HepG2 (cell line): ENCODE measurements around the gene DSN1. TPM values are rescaled to one million over a fixed set of nuclear protein-coding genes. Genes with fewer than 3 reads are reported as not detected.
A peak's percentile ranks its signal among the peaks of the same experiment; 100 is the strongest.

Experiments used
- ATF7-NPFF ChIP-seq: sonication (generic); formaldehyde crosslinking; IDR thresholded peaks from 2 replicates; pipeline ENCODE4 v1.8.1; 2023; ENCODE audit warnings: mild to moderate bottlenecking, low read depth, missing genetic modification reagents, moderate library complexity
- ELF3 ChIP-seq: IDR thresholded peaks from 2 replicates; pipeline ENCODE4 v1.6.1; 2016; ENCODE audit warnings: missing genetic modification reagents, missing compliant biosample characterization
- ETV6 ChIP-seq: sonication (generic); formaldehyde crosslinking; conservative IDR thresholded peaks from 2 replicates; pipeline ENCODE4 v1.4.0; 2020; ENCODE audit warnings: missing genetic modification reagents
- FIP1L1 ChIP-seq: fragments of 200-400 bp; formaldehyde crosslinking; IDR thresholded peaks from 2 replicates; pipeline ENCODE4 v1.6.1; 2018; ENCODE audit warnings: low read depth, mild to moderate bottlenecking, low read length, moderate library complexity, borderline replicate concordance; ENCODE audit not compliant: insufficient read depth
- FOXP1 ChIP-seq, 2 experiments: fragments of 450-650 bp in 1 of 2; IDR thresholded peaks; 2 replicates each; pipeline ENCODE4 v1.6.1; 2017 to 2018; ENCODE audit warnings: antibody characterized with exemption in 1 of 2
- KMT2A ChIP-seq: sonication (generic); formaldehyde crosslinking; IDR thresholded peaks from 2 replicates; pipeline ENCODE4 v1.4.0; 2020; ENCODE audit warnings: missing genetic modification reagents
- MXD4 ChIP-seq: IDR thresholded peaks from 2 replicates; pipeline ENCODE4 v1.6.1; 2016; ENCODE audit warnings: mild to moderate bottlenecking, missing biosample characterization, missing genetic modification reagents
- NKX3-1 ChIP-seq: sonication (generic); formaldehyde crosslinking; IDR thresholded peaks from 2 replicates; pipeline ENCODE4 v1.5.0; 2020; ENCODE audit warnings: missing genetic modification reagents
- PCBP2 ChIP-seq: fragments of 200-400 bp; formaldehyde crosslinking; optimal IDR thresholded peaks from 2 replicates; pipeline ENCODE3; 2018; ENCODE audit warnings: low read length, low read depth; ENCODE audit not compliant: poor library complexity, severe bottlenecking
- PHF21A ChIP-seq: sonication (generic); formaldehyde crosslinking; IDR thresholded peaks from 2 replicates; pipeline ENCODE4 v1.5.0; 2020; ENCODE audit warnings: mild to moderate bottlenecking, missing genetic modification reagents
- RARG ChIP-seq: sonication (generic); formaldehyde crosslinking; IDR thresholded peaks from 2 replicates; pipeline ENCODE4 v1.4.0; 2020; ENCODE audit warnings: low read depth, mild to moderate bottlenecking, missing genetic modification reagents
- SIX1 ChIP-seq: sonication (generic); formaldehyde crosslinking; IDR thresholded peaks from 2 replicates; pipeline ENCODE4 v1.4.0; 2020; ENCODE audit warnings: missing genetic modification reagents, borderline replicate concordance
- ZFY ChIP-seq: sonication (generic); formaldehyde crosslinking; IDR thresholded peaks from 2 replicates; pipeline ENCODE4 v1.4.0; 2020; ENCODE audit warnings: missing genetic modification reagents
- ZKSCAN1 ChIP-seq: fragments of 150-350 bp; IDR thresholded peaks from 2 replicates; pipeline ENCODE4 v1.6.1; 2014; ENCODE audit warnings: low read length
- ZNF232 ChIP-seq: sonication (generic); formaldehyde crosslinking; IDR thresholded peaks from 2 replicates; pipeline ENCODE4 v1.4.0; 2020; ENCODE audit warnings: missing genetic modification reagents, borderline replicate concordance
- ZNF430 ChIP-seq: sonication (generic); formaldehyde crosslinking; IDR thresholded peaks from 2 replicates; pipeline ENCODE4 v1.9.0; 2021; ENCODE audit warnings: mild to moderate bottlenecking, missing genetic modification reagents
- ZNF44 ChIP-seq: sonication (generic); formaldehyde crosslinking; IDR thresholded peaks from 2 replicates; pipeline ENCODE4 v1.5.1; 2020; ENCODE audit warnings: mild to moderate bottlenecking, missing genetic modification reagents
- ZNF547 ChIP-seq: sonication (generic); formaldehyde crosslinking; IDR thresholded peaks from 2 replicates; pipeline ENCODE4 v1.5.1; 2020; ENCODE audit warnings: mild to moderate bottlenecking, missing genetic modification reagents
- ZNF747 ChIP-seq: sonication (generic); formaldehyde crosslinking; IDR thresholded peaks from 2 replicates; pipeline ENCODE4 v1.8.1; 2023; ENCODE audit warnings: missing genetic modification reagents, mild to moderate bottlenecking, borderline replicate concordance
- ZNF777 ChIP-seq: sonication (generic); formaldehyde crosslinking; IDR thresholded peaks from 2 replicates; pipeline ENCODE4 v1.4.0; 2020; ENCODE audit warnings: missing genetic modification reagents
- ZNF790 ChIP-seq: sonication (generic); formaldehyde crosslinking; IDR thresholded peaks from 2 replicates; pipeline ENCODE4 v1.8.0; 2022; ENCODE audit warnings: missing genetic modification reagents, mild to moderate bottlenecking, borderline replicate concordance
- ZSCAN22 ChIP-seq: sonication (generic); formaldehyde crosslinking; IDR thresholded peaks from 2 replicates; pipeline ENCODE4 v1.4.0; 2020; ENCODE audit warnings: mild to moderate bottlenecking, missing genetic modification reagents
- ZSCAN29 ChIP-seq: sonication (generic); formaldehyde crosslinking; conservative IDR thresholded peaks from 2 replicates; pipeline ENCODE4 v1.4.0; 2020; ENCODE audit warnings: mild to moderate bottlenecking, missing genetic modification reagents
- polyA plus RNA-seq, 8 experiments: library from polyadenylated mRNA; depleted of rRNA in 3 of 8; stranded (reverse) in 7 of 8; unstranded in 1 of 8; fragments of >200 nt; fragmentation: Illumina TruSeq in 4 of 8; extraction: Trizol in 4 of 8; gene quantifications; 2 replicates each; pipeline versions ENCODE4 v1.2.1 to v1.2.3, GENCODE V29; 2011 to 2016; ENCODE audit warnings: low read depth in 4 of 8, missing spikeins in 1 of 8, mixed read lengths in 1 of 8; ENCODE audit not compliant: insufficient read depth in 1 of 8
- total RNA-seq, 5 experiments: library from RNA; depleted of rRNA; stranded (reverse); fragments of >200 nt; fragmentation: Illumina TruSeq; extraction: Trizol; gene quantifications; 2 replicates each; pipeline ENCODE4 v1.2.3, GENCODE V29; 2016; ENCODE audit warnings: low read depth in 1 of 5
- TF ChIP-seq, protein P1 (sequence below): sonication (generic); formaldehyde crosslinking; IDR thresholded peaks from 2 replicates; pipeline ENCODE4 v1.4.0; 2020; ENCODE audit warnings: low read depth, missing genetic modification reagents
- TF ChIP-seq, protein P2 (sequence below): sonication (generic); formaldehyde crosslinking; IDR thresholded peaks from 2 replicates; pipeline ENCODE4 v1.4.0; 2020; ENCODE audit warnings: mild to moderate bottlenecking, missing genetic modification reagents
- TF ChIP-seq, protein P3 (sequence below): sonication (generic); formaldehyde crosslinking; conservative IDR thresholded peaks from 2 replicates; pipeline ENCODE4 v1.8.0; 2022; ENCODE audit warnings: missing genetic modification reagents

Gene DSN1
- total and polyA plus RNA-seq, 2 of the 13 experiments (the other 11 are each of a cell fraction or from before 2014, with no cell fraction given): 18.7 to 53.7 TPM

DNA sequence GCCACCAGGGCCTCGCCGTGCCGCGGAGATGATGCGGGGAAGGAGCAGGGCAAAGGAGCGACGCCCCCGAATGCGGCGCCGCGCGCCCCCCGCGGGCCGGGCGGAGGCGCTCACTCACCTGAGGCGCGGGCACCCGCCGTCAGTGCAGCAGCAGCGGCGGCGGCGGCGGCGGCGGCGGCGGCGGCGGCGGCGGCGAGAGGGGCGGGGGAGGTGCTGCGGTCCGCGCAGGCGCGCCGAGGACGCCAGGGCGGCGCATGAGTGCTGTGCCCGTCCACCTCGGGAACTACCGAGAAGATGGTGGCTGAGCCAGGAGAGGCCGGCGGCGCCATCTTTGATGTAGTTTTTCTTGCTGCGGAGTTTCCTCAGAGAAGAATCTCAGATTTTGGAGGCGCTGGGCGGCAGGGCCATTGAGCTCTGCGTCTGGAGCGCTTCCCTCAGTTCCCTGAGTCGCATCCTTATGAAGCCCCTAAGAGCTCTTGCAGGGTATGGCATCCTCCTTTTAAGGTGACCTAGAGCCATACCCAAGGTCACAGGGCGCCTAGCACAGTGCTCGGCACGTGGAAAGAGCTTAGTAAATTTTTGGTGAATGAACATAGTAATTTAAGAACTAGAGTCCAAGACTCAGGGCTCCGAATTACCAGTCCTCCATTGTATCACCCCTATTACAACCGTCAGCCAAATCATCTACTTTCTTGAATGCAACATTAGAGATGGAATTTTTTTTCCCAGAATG is 27.5 kb downstream of the DSN1 start, which contains the start of gene NDRG3 (continued):
- TF ChIP-seq, protein P1, sequence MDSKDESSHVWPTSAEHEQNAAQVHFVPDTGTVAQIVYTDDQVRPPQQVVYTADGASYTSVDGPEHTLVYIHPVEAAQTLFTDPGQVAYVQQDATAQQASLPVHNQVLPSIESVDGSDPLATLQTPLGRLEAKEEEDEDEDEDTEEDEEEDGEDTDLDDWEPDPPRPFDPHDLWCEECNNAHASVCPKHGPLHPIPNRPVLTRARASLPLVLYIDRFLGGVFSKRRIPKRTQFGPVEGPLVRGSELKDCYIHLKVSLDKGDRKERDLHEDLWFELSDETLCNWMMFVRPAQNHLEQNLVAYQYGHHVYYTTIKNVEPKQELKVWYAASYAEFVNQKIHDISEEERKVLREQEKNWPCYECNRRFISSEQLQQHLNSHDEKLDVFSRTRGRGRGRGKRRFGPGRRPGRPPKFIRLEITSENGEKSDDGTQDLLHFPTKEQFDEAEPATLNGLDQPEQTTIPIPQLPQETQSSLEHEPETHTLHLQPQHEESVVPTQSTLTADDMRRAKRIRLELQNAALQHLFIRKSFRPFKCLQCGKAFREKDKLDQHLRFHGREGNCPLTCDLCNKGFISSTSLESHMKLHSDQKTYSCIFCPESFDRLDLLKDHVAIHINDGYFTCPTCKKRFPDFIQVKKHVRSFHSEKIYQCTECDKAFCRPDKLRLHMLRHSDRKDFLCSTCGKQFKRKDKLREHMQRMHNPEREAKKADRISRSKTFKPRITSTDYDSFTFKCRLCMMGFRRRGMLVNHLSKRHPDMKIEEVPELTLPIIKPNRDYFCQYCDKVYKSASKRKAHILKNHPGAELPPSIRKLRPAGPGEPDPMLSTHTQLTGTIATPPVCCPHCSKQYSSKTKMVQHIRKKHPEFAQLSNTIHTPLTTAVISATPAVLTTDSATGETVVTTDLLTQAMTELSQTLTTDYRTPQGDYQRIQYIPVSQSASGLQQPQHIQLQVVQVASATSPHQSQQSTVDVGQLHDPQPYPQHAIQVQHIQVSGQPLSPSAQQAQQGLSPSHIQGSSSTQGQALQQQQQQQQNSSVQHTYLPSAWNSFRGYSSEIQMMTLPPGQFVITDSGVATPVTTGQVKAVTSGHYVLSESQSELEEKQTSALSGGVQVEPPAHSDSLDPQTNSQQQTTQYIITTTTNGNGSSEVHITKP (CRISPR knock-in tag): peak; percentile 60; the same call in 1 of the 2 replicates
- TF ChIP-seq ZNF44 (CRISPR knock-in tag) (peak; percentile 70; the same call in 1 of the 2 replicates), PHF21A (CRISPR knock-in tag) (no peak), ZFY (CRISPR knock-in tag) (peak; percentile 82), ZKSCAN1 (0 out of 2 replicates have a peak, but pooled peaks have one; percentile 24), ZSCAN22 (CRISPR knock-in tag) (no peak), MXD4 (CRISPR knock-in tag) (no peak), ZNF790 (CRISPR knock-in tag) (0 out of 2 replicates have a peak, but pooled peaks have one; percentile 44), ETV6 (CRISPR knock-in tag) (no peak), PCBP2 (no peak), NKX3-1 (CRISPR knock-in tag) (no peak), ELF3 (peak; percentile 51; the same call in 1 of the 2 replicates), ZNF232 (CRISPR knock-in tag) (peak; percentile 51; the same call in 1 of the 2 replicates), ZNF430 (no peak; the same call in 1 of the 2 replicates), ATF7-NPFF (CRISPR knock-in tag) (peak; percentile 45), FOXP1 (IDR thresholded peaks at IDR 0.05) (no peak), FOXP1 (CRISPR knock-in tag; IDR thresholded peaks at IDR 0.05) (no peak), ZNF747 (CRISPR knock-in tag) (peak; percentile 50; the same call in 1 of the 2 replicates), SIX1 (CRISPR knock-in tag) (no peak), KMT2A (CRISPR knock-in tag) (no peak), RARG (CRISPR knock-in tag) (no peak), FIP1L1 (no peak), ZSCAN29 (CRISPR knock-in tag) (no peak), ZNF547 (CRISPR knock-in tag) (peak; percentile 21; the same call in 1 of the 2 replicates), ZNF777 (CRISPR knock-in tag) (peak; percentile 86)
- TF ChIP-seq, protein P2, sequence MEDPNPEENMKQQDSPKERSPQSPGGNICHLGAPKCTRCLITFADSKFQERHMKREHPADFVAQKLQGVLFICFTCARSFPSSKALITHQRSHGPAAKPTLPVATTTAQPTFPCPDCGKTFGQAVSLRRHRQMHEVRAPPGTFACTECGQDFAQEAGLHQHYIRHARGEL (CRISPR knock-in tag): no peak
- TF ChIP-seq, protein P3, sequence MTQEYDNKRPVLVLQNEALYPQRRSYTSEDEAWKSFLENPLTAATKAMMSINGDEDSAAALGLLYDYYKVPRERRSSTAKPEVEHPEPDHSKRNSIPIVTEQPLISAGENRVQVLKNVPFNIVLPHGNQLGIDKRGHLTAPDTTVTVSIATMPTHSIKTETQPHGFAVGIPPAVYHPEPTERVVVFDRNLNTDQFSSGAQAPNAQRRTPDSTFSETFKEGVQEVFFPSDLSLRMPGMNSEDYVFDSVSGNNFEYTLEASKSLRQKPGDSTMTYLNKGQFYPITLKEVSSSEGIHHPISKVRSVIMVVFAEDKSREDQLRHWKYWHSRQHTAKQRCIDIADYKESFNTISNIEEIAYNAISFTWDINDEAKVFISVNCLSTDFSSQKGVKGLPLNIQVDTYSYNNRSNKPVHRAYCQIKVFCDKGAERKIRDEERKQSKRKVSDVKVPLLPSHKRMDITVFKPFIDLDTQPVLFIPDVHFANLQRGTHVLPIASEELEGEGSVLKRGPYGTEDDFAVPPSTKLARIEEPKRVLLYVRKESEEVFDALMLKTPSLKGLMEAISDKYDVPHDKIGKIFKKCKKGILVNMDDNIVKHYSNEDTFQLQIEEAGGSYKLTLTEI (CRISPR knock-in tag): no peak
